Progenitor cell of endocrine pancreas (in vitro differentiated cells): Measurements from ENCODE around the gene MAP1A. TPM values are rescaled to one million over a fixed set of nuclear protein-coding genes. Genes with fewer than 3 reads are reported as not detected.

Experiments
- DNase-seq: peaks from one replicate; pipeline ENCODE4 v3.0.0; 2021; ENCODE audit warnings: low spot score; ENCODE audit not compliant: unreplicated experiment
- H3K27ac Mint-ChIP-seq: 2 replicates; pipeline ENCODE4 v1.8.0; 2021; ENCODE audit warnings: mild to moderate bottlenecking, moderate library complexity, mixed read lengths
- H3K27me3 Mint-ChIP-seq: 2 replicates; pipeline ENCODE4 v1.8.0; 2021; ENCODE audit warnings: mixed read lengths
- H3K36me3 Mint-ChIP-seq: 2 replicates; pipeline ENCODE4 v1.8.0; 2022; ENCODE audit warnings: mixed read lengths; ENCODE audit not compliant: insufficient read depth
- H3K4me1 Mint-ChIP-seq: 2 replicates; pipeline ENCODE4 v1.8.0; 2021; ENCODE audit warnings: low read depth, mixed read lengths
- H3K4me3 Mint-ChIP-seq: 2 replicates; pipeline ENCODE4 v1.8.0; 2021; ENCODE audit warnings: low read depth, mild to moderate bottlenecking, moderate library complexity, mixed read lengths
- H3K9me3 Mint-ChIP-seq: 2 replicates; pipeline ENCODE4 v1.8.0; 2021; ENCODE audit warnings: low read depth, mixed read lengths
- total RNA-seq: library from RNA; stranded (reverse); gene quantifications from 2 replicates; pipeline ENCODE4 v1.2.1, GENCODE V29; 2021
- TF ChIP-seq, protein P1 (sequence below): fragments of 200-600 bp; sonication (generic); IDR thresholded peaks from one replicate; pipeline ENCODE4 v1.5.0; 2021; ENCODE audit warnings: antibody characterized with exemption, mild to moderate bottlenecking; ENCODE audit not compliant: unreplicated experiment

MAP1A gene
- total RNA-seq, 1 donor from 2014 or later: 4.7 TPM

GRCh38 chr15:43534897-43535296 is 17.5 kb downstream of the MAP1A start:
- Mint-ChIP-seq H3K4me1 (no peaks in the 10 kb centered on the region), H3K36me3 (no peaks in the 10 kb centered on the region), H3K4me3 (no peak overlapping the region), H3K9me3 (no peaks in the 10 kb centered on the region), H3K27me3 (no peaks in the 10 kb centered on the region), H3K27ac (no peak overlapping the region)
- no peak for DNase-seq
- TF ChIP-seq, protein P1, sequence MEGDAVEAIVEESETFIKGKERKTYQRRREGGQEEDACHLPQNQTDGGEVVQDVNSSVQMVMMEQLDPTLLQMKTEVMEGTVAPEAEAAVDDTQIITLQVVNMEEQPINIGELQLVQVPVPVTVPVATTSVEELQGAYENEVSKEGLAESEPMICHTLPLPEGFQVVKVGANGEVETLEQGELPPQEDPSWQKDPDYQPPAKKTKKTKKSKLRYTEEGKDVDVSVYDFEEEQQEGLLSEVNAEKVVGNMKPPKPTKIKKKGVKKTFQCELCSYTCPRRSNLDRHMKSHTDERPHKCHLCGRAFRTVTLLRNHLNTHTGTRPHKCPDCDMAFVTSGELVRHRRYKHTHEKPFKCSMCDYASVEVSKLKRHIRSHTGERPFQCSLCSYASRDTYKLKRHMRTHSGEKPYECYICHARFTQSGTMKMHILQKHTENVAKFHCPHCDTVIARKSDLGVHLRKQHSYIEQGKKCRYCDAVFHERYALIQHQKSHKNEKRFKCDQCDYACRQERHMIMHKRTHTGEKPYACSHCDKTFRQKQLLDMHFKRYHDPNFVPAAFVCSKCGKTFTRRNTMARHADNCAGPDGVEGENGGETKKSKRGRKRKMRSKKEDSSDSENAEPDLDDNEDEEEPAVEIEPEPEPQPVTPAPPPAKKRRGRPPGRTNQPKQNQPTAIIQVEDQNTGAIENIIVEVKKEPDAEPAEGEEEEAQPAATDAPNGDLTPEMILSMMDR: no peak

DNA sequence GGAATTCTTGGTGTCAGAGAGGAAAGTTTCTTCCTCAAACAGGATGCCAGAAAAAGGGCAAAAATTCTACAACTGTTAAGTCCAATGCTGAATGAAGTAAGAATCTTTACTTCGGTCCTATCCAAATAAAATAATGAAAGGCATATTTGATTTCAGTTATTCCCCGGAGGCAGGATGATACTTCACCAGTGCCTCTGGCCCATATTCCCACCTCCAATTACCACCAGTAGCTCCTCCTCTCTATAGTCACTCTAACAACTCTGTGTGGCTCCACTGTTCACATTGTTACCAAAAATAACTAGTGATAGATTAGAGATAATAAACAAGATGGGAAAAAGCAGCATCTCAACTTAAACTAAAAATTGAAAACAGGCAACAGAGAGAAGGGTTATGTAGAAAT is 20.7 kb downstream of the MAP1A start:
- TF ChIP-seq, protein P1: no peak
- Mint-ChIP-seq H3K36me3 (peaks cover 3% of the 10 kb centered on the region), H3K27ac (no peak overlapping the region), H3K9me3 (no peaks in the 10 kb centered on the region), H3K4me1 (no peaks in the 10 kb centered on the region), H3K4me3 (no peak overlapping the region), H3K27me3 (no peaks in the 10 kb centered on the region)
- no peak for DNase-seq

DNA sequence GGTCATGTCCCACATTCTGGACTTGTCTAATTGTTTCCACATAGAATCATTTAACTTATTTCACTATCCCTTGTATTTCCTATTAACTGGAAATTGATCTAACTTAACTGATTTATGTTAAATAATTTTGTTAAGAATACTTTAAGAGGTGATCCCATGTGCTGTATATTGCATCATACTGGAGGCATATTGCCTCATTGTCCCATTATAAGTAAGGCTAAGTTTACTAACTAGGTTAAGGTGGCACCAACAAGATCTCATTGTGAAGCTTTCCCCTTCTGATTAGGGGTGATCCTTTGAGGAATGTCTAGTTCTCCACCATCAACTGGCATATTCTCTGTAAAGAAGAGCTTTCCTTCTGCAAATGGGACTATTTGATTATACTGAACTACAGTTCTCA is 24.4 kb downstream of the MAP1A start:
- Mint-ChIP-seq H3K36me3 (peaks cover 6% of the 10 kb centered on the region), H3K4me1 (no peaks in the 10 kb centered on the region), H3K27ac (no peak overlapping the region), H3K9me3 (no peaks in the 10 kb centered on the region), H3K4me3 (no peak overlapping the region), H3K27me3 (no peaks in the 10 kb centered on the region)
- TF ChIP-seq, protein P1: no peak
- DNase-seq: no peak

DNA sequence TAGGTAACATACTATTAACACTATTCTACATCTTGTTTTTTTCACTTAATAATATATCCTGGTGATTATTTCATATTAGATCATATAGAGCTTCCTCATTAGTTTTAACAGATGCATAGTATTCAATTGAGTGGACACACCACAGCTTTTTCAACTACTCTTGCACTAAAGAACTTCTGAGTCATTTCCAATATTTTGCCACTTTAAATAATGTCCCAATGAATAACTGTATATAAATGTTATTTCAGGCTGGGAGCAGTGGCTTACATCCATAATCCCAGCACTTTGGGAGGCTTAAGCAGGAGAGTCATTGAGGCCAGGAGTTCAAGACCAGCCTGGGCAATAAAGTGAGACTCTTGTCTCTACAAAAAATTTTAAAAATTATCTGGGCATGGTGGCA is 26.9 kb downstream of the MAP1A start:
- Mint-ChIP-seq H3K27ac (no peak overlapping the region), H3K36me3 (peaks cover 16% of the 10 kb centered on the region), H3K4me1 (no peaks in the 10 kb centered on the region), H3K9me3 (peaks cover 8% of the 10 kb centered on the region), H3K4me3 (no peak overlapping the region), H3K27me3 (no peaks in the 10 kb centered on the region)
- no peak for DNase-seq
- TF ChIP-seq, protein P1: no peak

DNA sequence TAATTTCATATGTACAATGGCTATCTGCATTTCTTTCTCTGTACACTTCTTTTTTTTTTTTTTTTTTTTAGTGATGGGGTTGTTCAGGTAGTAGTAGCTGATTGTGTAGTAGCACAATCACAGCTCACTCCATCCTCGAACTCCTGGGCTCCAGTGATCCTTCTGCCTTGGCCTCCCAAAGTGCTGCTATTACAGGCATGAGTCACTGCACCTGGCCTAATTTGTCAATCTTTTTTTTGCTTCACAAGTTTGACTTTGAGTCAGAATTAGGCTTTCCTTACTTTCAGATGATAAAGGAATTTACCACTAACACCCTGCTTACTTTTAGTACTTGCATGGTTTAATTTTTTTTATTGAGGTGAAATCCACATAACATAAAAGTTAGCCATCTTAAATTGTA is 28.0 kb downstream of the MAP1A start:
- Mint-ChIP-seq H3K27ac (no peak overlapping the region), H3K27me3 (no peaks in the 10 kb centered on the region), H3K4me3 (no peak overlapping the region), H3K36me3 (peaks cover 16% of the 10 kb centered on the region), H3K4me1 (no peaks in the 10 kb centered on the region), H3K9me3 (peaks cover 8% of the 10 kb centered on the region)
- TF ChIP-seq, protein P1: no peak
- DNase-seq: no peak
